GM12864 (cell line): Measurements from ENCODE around the gene CIART.
"Not testable (repeated sequence)": the region's sequence is repeated elsewhere in the genome, so short reads cannot be mapped to it uniquely, and the experiment has no call there.

Experiments used
- DNase-seq: peaks from one replicate; pipeline ENCODE4 v3.0.0-alpha.2; 2011; ENCODE audit warnings: low read depth
- H3K4me3 ChIP-seq: 2 replicates; pipeline ENCODE4 v1.5.1; 2011; ENCODE audit warnings: mild to moderate bottlenecking, low read depth, low read length, control low read depth
- TF ChIP-seq, protein P1 (sequence below): IDR thresholded peaks from 2 replicates; pipeline ENCODE4 v1.5.1; 2011; ENCODE audit warnings: low read depth, mild to moderate bottlenecking, moderate library complexity, low read length, control low read depth, inconsistent platforms; ENCODE audit errors: missing control alignments

The CIART gene

DNA sequence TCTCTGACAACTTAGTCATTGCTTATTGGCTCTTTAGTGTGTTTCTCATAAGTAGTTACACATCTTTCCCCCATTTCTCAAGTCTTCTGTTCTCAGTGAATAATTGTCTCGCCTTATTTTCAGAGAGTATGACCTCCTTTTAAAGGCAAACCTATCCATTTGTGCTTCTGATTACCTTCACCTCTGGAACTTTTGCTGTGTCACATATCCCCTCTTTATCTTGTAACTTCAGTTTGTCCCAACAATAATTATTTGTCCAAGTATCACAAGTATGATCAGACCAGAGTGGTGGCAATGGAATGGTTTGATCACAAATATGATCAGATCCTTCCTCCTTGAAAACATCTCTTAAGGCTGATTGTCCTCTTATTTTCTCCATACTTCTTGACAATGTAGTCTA lies 6.0 kb downstream of the CIART start:
- TF ChIP-seq, protein P1, sequence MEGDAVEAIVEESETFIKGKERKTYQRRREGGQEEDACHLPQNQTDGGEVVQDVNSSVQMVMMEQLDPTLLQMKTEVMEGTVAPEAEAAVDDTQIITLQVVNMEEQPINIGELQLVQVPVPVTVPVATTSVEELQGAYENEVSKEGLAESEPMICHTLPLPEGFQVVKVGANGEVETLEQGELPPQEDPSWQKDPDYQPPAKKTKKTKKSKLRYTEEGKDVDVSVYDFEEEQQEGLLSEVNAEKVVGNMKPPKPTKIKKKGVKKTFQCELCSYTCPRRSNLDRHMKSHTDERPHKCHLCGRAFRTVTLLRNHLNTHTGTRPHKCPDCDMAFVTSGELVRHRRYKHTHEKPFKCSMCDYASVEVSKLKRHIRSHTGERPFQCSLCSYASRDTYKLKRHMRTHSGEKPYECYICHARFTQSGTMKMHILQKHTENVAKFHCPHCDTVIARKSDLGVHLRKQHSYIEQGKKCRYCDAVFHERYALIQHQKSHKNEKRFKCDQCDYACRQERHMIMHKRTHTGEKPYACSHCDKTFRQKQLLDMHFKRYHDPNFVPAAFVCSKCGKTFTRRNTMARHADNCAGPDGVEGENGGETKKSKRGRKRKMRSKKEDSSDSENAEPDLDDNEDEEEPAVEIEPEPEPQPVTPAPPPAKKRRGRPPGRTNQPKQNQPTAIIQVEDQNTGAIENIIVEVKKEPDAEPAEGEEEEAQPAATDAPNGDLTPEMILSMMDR = no peak
- H3K4me3 ChIP-seq = no peak overlapping the region
- DNase-seq = no peak

DNA sequence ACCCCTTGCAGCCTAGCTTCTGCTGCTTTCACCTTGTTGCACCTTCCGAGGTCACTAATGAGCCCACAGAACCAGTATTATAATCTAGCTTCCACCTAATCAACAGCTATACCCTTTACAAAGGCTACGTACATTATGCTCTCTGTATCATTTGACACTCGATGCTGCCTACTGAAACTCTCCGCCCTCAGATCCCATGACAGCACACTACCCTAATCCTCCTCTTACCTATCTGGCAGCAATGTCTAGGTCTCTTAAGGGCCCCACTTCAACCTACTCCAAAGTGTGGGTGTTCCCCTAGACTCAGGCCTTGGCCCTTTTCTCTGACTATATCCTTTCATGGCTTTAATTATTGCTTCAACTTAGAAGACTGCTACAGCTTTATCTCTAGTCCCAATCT lies 6.5 kb downstream of the CIART start:
- TF ChIP-seq, protein P1 = no peak
- no peak overlapping the region for H3K4me3 ChIP-seq
- no peak for DNase-seq

DNA sequence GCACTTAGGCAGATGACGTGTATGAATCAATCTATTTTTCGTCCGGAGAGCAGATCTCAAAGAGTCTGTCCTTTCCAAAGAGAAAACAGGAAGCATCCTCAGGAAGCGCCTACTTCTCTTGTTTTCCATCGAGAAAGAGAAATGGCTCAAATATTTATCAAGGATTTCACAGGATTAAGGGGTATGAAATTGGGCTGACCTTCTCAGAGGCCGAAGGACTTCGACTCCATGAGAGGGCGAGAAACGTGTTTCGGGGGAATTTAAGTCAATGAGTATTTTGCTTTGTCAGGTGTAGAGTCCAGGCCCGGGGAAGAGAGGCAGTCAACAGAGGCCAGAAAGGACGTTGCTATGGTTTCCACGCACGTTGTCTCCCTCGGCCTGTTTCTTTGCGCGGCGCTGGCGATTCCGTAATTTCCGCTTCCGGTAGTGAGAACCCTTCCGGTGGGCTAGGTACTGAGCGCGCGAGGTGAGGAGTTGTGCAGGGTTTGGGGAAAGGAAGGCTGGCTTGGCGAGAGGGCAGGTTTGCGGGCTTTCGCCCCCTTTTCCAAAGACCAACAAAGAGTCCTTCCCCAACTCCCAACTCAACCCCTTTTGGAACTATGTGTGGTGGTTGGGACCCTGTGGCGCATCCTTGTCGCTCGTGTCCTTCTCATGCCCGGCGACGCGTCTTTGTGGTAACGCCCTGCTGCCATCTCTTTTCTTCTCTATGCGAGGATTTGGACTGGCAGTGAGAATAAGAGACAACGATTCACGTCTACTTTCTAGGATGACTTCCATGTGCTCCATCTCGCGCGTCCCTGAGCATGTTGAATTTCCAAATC lies 11.3 kb downstream of the CIART start, which contains the start of gene MRPS21:
Gene MRPS21, plus strand, starts transcription at position 429 of the 821 bp plus-strand sequence. CDS start 506 bp downstream, outside the sequence.
- H3K4me3 ChIP-seq = peak within 1 kb of the TSS; percentile 89
- TF ChIP-seq, protein P1 = no peak
- DNase-seq = peak; percentile 79

GRCh38 chr1:150295476-150295875 lies 13.1 kb downstream of the CIART start:
- TF ChIP-seq, protein P1 = no peak
- no peak overlapping the region for H3K4me3 ChIP-seq
- DNase-seq = no peak

DNA sequence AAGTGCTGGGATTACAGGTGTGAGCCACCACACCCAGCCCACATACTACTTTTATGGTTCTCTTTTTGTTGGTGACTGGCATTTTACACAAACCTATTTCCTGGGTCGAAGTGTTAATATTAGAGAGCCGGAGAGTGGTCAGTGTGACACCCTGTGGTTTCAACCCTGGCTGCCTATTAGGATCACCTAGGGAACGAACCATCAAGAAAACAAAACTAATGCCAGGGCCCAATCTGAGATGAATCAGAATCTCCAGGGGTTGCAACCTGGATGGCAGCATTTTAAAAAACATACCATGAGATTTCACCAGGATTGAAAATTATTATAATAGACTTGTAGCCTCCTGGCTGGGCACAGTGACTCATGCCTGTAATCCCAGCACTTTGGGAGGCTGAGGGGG lies 17.4 kb downstream of the CIART start:
- TF ChIP-seq, protein P1 = no peak
- DNase-seq = no peak
- H3K4me3 ChIP-seq = no peak overlapping the region

DNA sequence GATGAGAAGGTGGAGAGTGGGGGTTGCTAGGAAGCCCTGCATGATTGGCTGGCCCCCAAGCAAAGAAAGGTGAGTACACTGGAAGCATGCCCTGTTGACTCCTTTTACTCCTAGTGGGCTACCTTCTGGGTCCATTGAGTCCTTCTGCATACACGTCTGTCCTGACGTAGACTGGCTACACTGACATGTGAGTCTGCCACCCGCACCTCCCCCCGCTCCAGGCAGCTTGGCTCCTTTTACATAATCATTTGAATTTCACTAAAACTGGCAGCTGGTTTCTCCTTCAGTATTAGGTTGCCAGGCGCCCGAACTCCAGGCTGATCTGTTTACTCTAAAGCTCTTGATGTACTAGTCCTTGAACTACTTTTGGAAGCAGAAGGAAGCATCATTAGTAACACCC lies 20.0 kb downstream of the CIART start:
- DNase-seq = no peak
- TF ChIP-seq, protein P1 = no peak
- no peak overlapping the region for H3K4me3 ChIP-seq

GRCh38 chr1:150302902-150303301 lies 20.5 kb downstream of the CIART start:
- DNase-seq = no peak
- TF ChIP-seq, protein P1 = no peak
- no peak overlapping the region for H3K4me3 ChIP-seq

DNA sequence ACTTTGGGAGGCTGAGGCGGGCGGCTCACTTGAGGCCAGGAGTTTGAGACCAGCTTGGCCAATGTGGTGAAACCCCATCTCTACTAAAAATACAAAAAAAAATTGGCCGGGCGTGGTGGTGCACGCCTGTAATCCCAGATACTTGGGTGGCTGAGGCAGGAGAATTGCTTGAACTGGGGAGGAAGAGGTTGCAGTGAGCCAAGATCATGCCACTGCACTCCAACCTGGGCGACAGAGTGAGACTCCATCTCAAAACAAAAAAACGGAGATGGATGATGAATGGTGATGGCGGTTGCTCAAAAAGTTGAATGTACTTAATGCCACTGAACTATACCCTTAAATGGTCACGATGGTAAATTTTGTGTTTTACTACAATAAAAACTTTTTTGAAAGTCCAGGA lies 26.2 kb downstream of the CIART start:
- not testable (repeated sequence) for DNase-seq, H3K4me3 ChIP-seq
